Bronchial epithelial cell (primary cell): Measurements from ENCODE around the gene SGF29. TPM values are rescaled to one million over a fixed set of nuclear protein-coding genes. Genes with fewer than 3 reads are reported as not detected.

Experiments
- DNase-seq: peaks from one replicate; pipeline ENCODE4 v3.0.0-alpha.2; 2010; ENCODE audit warnings: low read depth
- FAIRE-seq: peaks from 2 replicates; lab custom pipeline; 2011; peaks lifted over from hg19 to GRCh38; lab: Jason Lieb, UNC
- H3K27me3 ChIP-seq: 2 replicates; pipeline ENCODE4 v1.5.1; 2011; ENCODE audit warnings: low read length; ENCODE audit not compliant: control insufficient read depth, insufficient read depth
- H3K36me3 ChIP-seq: 2 replicates; pipeline ENCODE4 v1.5.1; 2011; ENCODE audit warnings: low read length; ENCODE audit not compliant: control insufficient read depth, insufficient read depth
- H3K4me3 ChIP-seq: 2 replicates; pipeline ENCODE4 v1.5.1; 2011; ENCODE audit warnings: mild to moderate bottlenecking, low read depth, low read length, control low read depth
- total RNA-seq: library from RNA; depleted of rRNA; stranded (reverse); fragments of >200 nt; gene quantifications from 2 replicates; pipeline ENCODE4 v1.2.1, GENCODE V29; 2014
- TF ChIP-seq, protein P1 (sequence below): IDR thresholded peaks from 2 replicates; pipeline ENCODE4 v1.5.1; 2011; ENCODE audit warnings: mild to moderate bottlenecking, moderate library complexity, low read length, control low read depth, inconsistent platforms; ENCODE audit not compliant: insufficient read depth, severe bottlenecking

The SGF29 gene
- total RNA-seq, 1 donor from 2014 or later: 10.0 TPM

DNA sequence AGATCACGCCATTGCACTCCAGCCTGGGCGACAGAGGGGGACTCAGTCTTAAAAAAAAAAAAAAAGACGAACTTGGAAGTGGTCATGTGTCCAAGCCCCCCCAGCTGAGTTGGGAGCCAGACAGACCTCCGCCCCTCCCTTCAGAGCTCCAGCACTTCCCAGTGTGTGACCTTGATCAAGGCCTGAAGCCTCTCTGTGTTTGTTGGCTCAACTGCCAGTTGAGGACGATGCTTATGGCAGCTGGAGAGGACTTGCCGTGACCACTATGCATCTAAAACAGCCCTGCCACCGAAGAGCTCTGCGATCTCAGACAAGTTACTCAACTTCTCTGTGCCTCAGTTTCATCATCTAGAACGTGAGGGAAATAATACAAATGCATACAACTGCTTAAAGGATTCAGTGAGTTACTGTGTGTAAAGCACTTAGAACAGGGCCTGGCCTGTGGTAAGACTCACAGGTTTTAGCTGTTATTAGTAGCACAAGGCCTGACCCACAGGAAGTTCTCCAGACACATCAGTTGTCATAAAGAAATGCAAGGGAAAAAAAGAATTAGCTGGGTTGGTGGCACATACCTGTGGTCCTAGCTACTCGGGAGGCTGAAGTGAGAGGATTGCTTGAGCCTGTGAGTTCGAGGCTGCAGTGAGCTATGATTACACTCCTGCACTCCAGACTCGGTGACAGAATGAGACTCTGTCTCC lies 40.1 kb upstream of the SGF29 start:
- H3K4me3 ChIP-seq: no peak overlapping the region
- FAIRE-seq: no peak
- TF ChIP-seq, protein P1, sequence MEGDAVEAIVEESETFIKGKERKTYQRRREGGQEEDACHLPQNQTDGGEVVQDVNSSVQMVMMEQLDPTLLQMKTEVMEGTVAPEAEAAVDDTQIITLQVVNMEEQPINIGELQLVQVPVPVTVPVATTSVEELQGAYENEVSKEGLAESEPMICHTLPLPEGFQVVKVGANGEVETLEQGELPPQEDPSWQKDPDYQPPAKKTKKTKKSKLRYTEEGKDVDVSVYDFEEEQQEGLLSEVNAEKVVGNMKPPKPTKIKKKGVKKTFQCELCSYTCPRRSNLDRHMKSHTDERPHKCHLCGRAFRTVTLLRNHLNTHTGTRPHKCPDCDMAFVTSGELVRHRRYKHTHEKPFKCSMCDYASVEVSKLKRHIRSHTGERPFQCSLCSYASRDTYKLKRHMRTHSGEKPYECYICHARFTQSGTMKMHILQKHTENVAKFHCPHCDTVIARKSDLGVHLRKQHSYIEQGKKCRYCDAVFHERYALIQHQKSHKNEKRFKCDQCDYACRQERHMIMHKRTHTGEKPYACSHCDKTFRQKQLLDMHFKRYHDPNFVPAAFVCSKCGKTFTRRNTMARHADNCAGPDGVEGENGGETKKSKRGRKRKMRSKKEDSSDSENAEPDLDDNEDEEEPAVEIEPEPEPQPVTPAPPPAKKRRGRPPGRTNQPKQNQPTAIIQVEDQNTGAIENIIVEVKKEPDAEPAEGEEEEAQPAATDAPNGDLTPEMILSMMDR: no peak
- no peaks in the 10 kb centered on the region for H3K27me3 ChIP-seq
- DNase-seq: peak; percentile 35
- H3K36me3 ChIP-seq: no peaks in the 10 kb centered on the region

DNA sequence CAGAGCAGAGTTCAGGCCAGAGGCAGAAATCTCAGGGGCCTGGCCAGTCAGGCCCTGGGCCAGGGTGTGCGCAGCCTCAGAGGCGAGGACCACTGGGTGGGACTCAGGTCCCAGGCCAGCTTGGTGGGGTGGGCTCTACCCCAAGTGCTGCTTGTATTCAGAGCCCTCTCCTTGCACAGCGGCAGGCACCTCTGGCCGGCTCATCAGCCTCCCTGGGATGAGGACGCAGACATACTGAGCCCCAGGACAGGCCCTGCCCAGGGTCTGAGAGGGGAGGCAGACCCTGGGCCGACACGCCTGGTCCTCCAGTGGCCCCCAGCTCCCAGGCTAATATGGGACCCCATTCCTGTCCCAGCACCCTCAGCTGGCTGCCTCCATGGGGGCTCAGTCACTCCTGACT lies 39.5 kb upstream of the SGF29 start:
- no peak for FAIRE-seq
- Histone ChIP-seq H3K27me3 (no peaks in the 10 kb centered on the region), H3K4me3 (no peak overlapping the region), H3K36me3 (no peaks in the 10 kb centered on the region)
- TF ChIP-seq, protein P1: no peak
- DNase-seq: no peak

DNA sequence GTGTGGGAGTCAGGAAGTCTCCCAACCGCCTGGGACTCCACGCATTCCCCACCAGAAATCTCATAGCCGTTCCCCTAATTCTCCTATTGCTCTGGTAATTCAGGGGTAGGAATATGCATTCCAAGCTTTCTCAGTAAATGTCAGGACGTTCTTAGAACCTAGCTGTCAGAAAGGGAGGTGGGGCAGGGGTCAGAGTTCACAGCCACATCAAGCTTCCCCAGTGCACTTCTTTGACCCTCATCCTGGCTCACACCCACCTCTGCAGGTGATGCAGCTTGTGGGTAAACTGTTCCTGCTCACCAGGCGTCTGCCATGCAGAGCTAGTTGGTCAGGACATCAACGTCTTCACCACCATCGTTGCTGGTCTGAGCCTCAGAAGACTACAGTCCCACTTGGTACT lies 33.0 kb upstream of the SGF29 start:
- TF ChIP-seq, protein P1: no peak
- H3K4me3 ChIP-seq: no peak overlapping the region
- DNase-seq (no peak), FAIRE-seq (no peak)
- no peaks in the 10 kb centered on the region for H3K27me3 ChIP-seq
- H3K36me3 ChIP-seq: no peaks in the 10 kb centered on the region

DNA sequence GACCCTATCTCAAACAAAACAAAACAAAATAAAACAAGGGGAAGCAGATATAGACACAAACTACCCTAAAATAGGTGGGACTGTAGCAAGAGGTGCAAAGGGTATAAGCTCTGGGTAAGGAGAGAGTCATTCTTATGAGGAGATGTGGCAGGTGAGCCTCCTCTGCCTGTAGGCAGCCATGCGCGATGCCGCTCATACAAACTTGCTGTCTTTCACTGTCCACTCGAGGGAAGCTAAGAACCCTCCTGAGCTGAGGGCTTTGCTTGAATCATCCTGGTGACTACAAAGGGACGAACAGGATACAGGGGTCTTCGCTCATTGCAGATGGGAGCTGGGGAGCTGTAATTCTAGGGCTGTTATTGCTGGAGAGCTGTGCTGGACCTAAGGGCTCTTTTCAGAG lies 32.3 kb upstream of the SGF29 start:
- H3K4me3 ChIP-seq: no peak overlapping the region
- no peak for FAIRE-seq
- TF ChIP-seq, protein P1: no peak
- no peak for DNase-seq
- H3K27me3 ChIP-seq: no peaks in the 10 kb centered on the region
- no peaks in the 10 kb centered on the region for H3K36me3 ChIP-seq

DNA sequence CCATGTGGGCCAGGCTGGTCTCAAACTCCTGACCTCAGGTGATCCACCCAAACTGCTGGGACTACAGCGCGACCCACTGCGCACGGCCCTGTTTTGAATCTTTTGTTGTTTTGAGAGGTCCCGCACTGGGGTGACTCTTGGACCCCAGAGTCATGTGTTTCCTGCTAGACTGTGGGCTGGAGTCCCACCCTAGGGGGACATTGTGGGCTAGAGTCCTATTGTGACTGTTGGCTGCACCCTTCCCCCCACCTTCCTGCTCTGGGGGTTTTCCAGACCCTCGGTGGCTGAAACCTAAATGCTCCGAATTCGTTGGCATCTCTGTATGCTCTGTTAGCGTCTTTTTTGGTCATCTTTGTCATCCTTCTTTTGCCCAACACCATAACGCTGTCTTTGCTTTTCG lies 30.9 kb upstream of the SGF29 start:
- H3K4me3 ChIP-seq: no peak overlapping the region
- H3K27me3 ChIP-seq: no peaks in the 10 kb centered on the region
- DNase-seq (no peak), FAIRE-seq (no peak)
- no peaks in the 10 kb centered on the region for H3K36me3 ChIP-seq
- TF ChIP-seq, protein P1: no peak

DNA sequence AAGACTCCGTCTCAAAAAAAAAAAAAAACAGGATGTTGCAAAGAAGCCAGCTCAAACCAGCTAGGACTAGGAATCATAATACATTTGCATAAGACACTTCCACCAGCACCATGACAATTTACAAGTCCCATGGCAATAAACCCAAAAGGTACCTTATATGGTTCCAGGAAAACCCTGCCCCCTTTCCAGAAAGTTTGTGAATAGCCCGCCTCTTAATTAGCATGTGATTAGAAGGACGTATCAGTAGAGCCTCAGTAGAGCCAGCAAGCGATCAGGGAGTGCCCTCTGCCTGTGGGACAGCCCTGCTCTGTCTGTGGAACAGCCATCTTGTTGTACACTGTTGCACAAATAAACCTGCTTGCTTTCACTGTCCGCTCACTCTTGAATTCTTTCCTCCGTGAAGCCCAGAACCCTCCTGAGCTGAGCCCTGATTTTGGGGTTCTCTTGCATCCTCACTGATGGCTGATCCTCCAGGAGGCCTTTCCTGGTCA lies 29.0 kb upstream of the SGF29 start:
- DNase-seq (no peak), FAIRE-seq (no peak)
- TF ChIP-seq, protein P1: no peak
- Histone ChIP-seq H3K4me3 (no peak overlapping the region), H3K27me3 (no peaks in the 10 kb centered on the region), H3K36me3 (no peaks in the 10 kb centered on the region)
